CD14-positive monocyte (primary cell): ENCODE results near the gene KIF3B. TPM values are rescaled to one million over a fixed set of nuclear protein-coding genes. Genes with fewer than 3 reads are reported as not detected.

ENCODE experiments used
- DNase-seq, 3 donors: peaks; one replicate each; pipeline ENCODE4 v3.0.0-alpha.2; 2011 to 2022
- H2AFZ ChIP-seq: 2 replicates; pipeline ENCODE4 v1.6.0; 2012; ENCODE audit warnings: mild to moderate bottlenecking, low read depth, low read length, inconsistent platforms; ENCODE audit not compliant: insufficient read depth, poor library complexity, severe bottlenecking
- H3K27ac ChIP-seq, 2 donors: 1 replicate in 1 of 2; 2 replicates in 1 of 2; pipeline ENCODE4 v1.5.1; 2012 to 2013; ENCODE audit warnings: low read length in 2 of 2, control low read depth in 1 of 2, inconsistent platforms in 1 of 2, low read depth in 1 of 2, mild to moderate bottlenecking in 1 of 2
- H3K27me3 ChIP-seq, 2 donors: one replicate each; pipeline versions ENCODE4 v1.6.0 to v1.6.1; 2011 to 2013; ENCODE audit warnings: low read length in 2 of 2; ENCODE audit not compliant: control insufficient read depth in 2 of 2, insufficient read depth in 2 of 2
- H3K36me3 ChIP-seq, 2 donors: replicated peaks in 1 of 2; 1 replicate in 1 of 2; 2 replicates in 1 of 2; pipeline versions ENCODE4 v1.5.1 to v1.6.1; 2012 to 2013; ENCODE audit warnings: low read length in 2 of 2, control low read depth in 1 of 2, inconsistent platforms in 1 of 2, mild to moderate bottlenecking in 1 of 2; ENCODE audit not compliant: insufficient read depth in 2 of 2, control insufficient read depth in 1 of 2
- H3K4me1 ChIP-seq, 2 donors: 1 replicate in 1 of 2; 2 replicates in 1 of 2; pipeline versions ENCODE4 v1.5.1 to v1.6.1; 2012 to 2013; ENCODE audit warnings: low read length in 2 of 2, control low read depth in 1 of 2, inconsistent platforms in 1 of 2, mild to moderate bottlenecking in 1 of 2, moderate library complexity in 1 of 2; ENCODE audit not compliant: insufficient read depth in 2 of 2, control insufficient read depth in 1 of 2
- H3K4me2 ChIP-seq: replicated peaks from 2 replicates; pipeline ENCODE3; 2012; ENCODE audit warnings: low read length, moderate library complexity, mild to moderate bottlenecking; ENCODE audit not compliant: poor library complexity, severe bottlenecking; ENCODE audit errors: extremely low read depth
- H3K4me3 ChIP-seq, 3 experiments: fragments of 200-600 bp in 1 of 3; sonication (generic) in 1 of 3; replicated peaks in 1 of 3; 1 replicate in 2 of 3; 2 replicates in 1 of 3; pipeline ENCODE4 v1.5.1; 2011 to 2013; ENCODE audit warnings: low read length in 3 of 3, mild to moderate bottlenecking in 3 of 3, control low read depth in 2 of 3, low read depth in 2 of 3, inconsistent platforms in 1 of 3, moderate library complexity in 1 of 3
- H3K79me2 ChIP-seq: 2 replicates; pipeline ENCODE4 v1.6.0; 2012; ENCODE audit warnings: mild to moderate bottlenecking, control low read depth, inconsistent platforms, low read length, moderate library complexity; ENCODE audit not compliant: insufficient read depth
- H3K9ac ChIP-seq: 2 replicates; pipeline ENCODE4 v1.6.0; 2017; ENCODE audit warnings: low read length, mild to moderate bottlenecking; ENCODE audit not compliant: insufficient read depth, poor library complexity, severe bottlenecking
- H3K9me3 ChIP-seq, 2 donors: replicated peaks in 1 of 2; 1 replicate in 1 of 2; 2 replicates in 1 of 2; pipeline versions ENCODE4 v1.5.1 to v1.6.1; 2012 to 2013; ENCODE audit warnings: low read length in 2 of 2, control low read depth in 1 of 2; ENCODE audit not compliant: control insufficient read depth in 1 of 2, insufficient read depth in 1 of 2
- H4K20me1 ChIP-seq: 2 replicates; pipeline ENCODE4 v1.6.0; 2012; ENCODE audit warnings: mild to moderate bottlenecking, low read length, control low read depth, moderate library complexity; ENCODE audit not compliant: insufficient read depth
- H3K27ac Mint-ChIP-seq, 7 donors: one replicate each; pipeline ENCODE4 v1.8.0; 2020; ENCODE audit warnings: mild to moderate bottlenecking in 7 of 7, mixed read lengths in 7 of 7, moderate library complexity in 6 of 7, inconsistent platforms in 2 of 7
- H3K27me3 Mint-ChIP-seq, 3 donors: one replicate each; pipeline ENCODE4 v1.8.0; 2021 to 2022; ENCODE audit warnings: low read depth in 3 of 3, mild to moderate bottlenecking in 3 of 3, mixed read lengths in 3 of 3, moderate library complexity in 3 of 3, inconsistent platforms in 1 of 3
- H3K36me3 Mint-ChIP-seq, 2 donors: one replicate each; pipeline ENCODE4 v1.8.0; 2020; ENCODE audit warnings: mixed read lengths in 2 of 2, inconsistent platforms in 1 of 2, mild to moderate bottlenecking in 1 of 2
- H3K4me1 Mint-ChIP-seq: one replicate; pipeline ENCODE4 v1.8.0; 2020; ENCODE audit warnings: mild to moderate bottlenecking, mixed read lengths
- H3K4me3 Mint-ChIP-seq, 2 donors: one replicate each; pipeline ENCODE4 v1.8.0; 2020; ENCODE audit warnings: mild to moderate bottlenecking in 2 of 2, mixed read lengths in 2 of 2, moderate library complexity in 1 of 2
- H3K9me3 Mint-ChIP-seq, 7 donors: one replicate each; pipeline ENCODE4 v1.8.0; 2020 to 2022; ENCODE audit warnings: mixed read lengths in 7 of 7, mild to moderate bottlenecking in 6 of 7, moderate library complexity in 6 of 7, inconsistent platforms in 2 of 7
- CTCF ChIP-seq: fragments of 200-600 bp; IDR thresholded peaks from one replicate; pipeline ENCODE4 v1.8.0; 2022; ENCODE audit warnings: antibody characterized with exemption, mild to moderate bottlenecking
- WGBS: methylation state at CpG from one replicate; pipeline ENCODE4 v1.1.5; 2013; ENCODE audit warnings: missing lambda C conversion rate; ENCODE audit not compliant: insufficient coverage; 5-methylcytosine and 5-hydroxymethylcytosine counted together
- intact Hi-C, 2 donors: fragments of 100-400 bp; cut with micrococcal nuclease; formaldehyde crosslinking; loops; one replicate each; pipeline versions ENCODE4 v1.15.0 to v1.15.1; 2023
- polyA plus RNA-seq, 3 donors: library from polyadenylated mRNA; depleted of rRNA in 1 of 3; unstranded in 2 of 3; stranded (reverse) in 1 of 3; fragments of 300-500 nt in 2 of 3; fragments of >200 nt in 1 of 3; fragmentation: Illumina TruSeq in 2 of 3; gene quantifications; 1 replicate in 2 of 3; 2 replicates in 1 of 3; pipeline ENCODE4 v1.2.3, GENCODE V29; 2012 to 2021

Gene KIF3B
- polyA plus RNA-seq, 3 donors, result 1.5 to 7.5 (median 3.4) TPM

- Mint-ChIP-seq H3K9me3 (peaks cover 0 to 2% (median 0%) of the 10 kb centered on the region in 7 donors), H3K36me3 (peaks cover 15 to 16% of the 10 kb centered on the region in 2 donors), H3K4me1 (peaks cover 23% of the 10 kb centered on the region), H3K4me3 (no peak overlapping the region), H3K27ac (no peak overlapping the region), H3K27me3 (peaks cover 0 to 2% (median 1%) of the 10 kb centered on the region in 3 donors)
- DNase-seq, result no peak
- intact Hi-C loops, result no loop called here
- Histone ChIP-seq H3K4me3 (no peak overlapping the region), H3K36me3 (peaks cover under 1 to 6% of the 10 kb centered on the region in 2 donors), H3K4me1 (peaks cover 0 to 4% of the 10 kb centered on the region in 2 donors), H4K20me1 (peaks cover 14% of the 10 kb centered on the region), H3K27ac (no peak overlapping the region), H3K79me2 (peaks cover 9% of the 10 kb centered on the region), H3K9ac (no peak overlapping the region), H3K4me2 (no peak overlapping the region), H2AFZ (no peak overlapping the region), H3K27me3 (no peaks in the 10 kb centered on the region), H3K9me3 (no peaks in the 10 kb centered on the region)
- no peak for TF ChIP-seq CTCF
- no CpG with 5 or more reads among the region's 4 CpGs for WGBS
These were observed 20.0 kb downstream of the KIF3B start for GRCh38 chr20:32297439-32297838.

- no peak overlapping the region for H3K27ac Mint-ChIP-seq
- Histone ChIP-seq H3K27ac (no peak overlapping the region), H3K4me2 (no peak overlapping the region), H3K4me3 (no peak overlapping the region), H3K79me2 (peaks cover 6% of the 10 kb centered on the region), H3K9ac (no peak overlapping the region), H3K4me1 (peaks cover 0 to 4% of the 10 kb centered on the region in 2 donors), H3K27me3 (no peaks in the 10 kb centered on the region), H2AFZ (no peak overlapping the region), H3K9me3 (no peaks in the 10 kb centered on the region), H4K20me1 (peaks cover 14% of the 10 kb centered on the region), H3K36me3 (peaks cover 2 to 8% of the 10 kb centered on the region in 2 donors)
- peaks cover 0 to 2% (median 0%) of the 10 kb centered on the region in 7 donors for H3K9me3 Mint-ChIP-seq
- 97% methylated on average over 6 of the region's 6 CpGs for WGBS
- H3K27me3 Mint-ChIP-seq, result peaks cover 0 to 2% (median 2%) of the 10 kb centered on the region in 3 donors
- TF ChIP-seq CTCF, result no peak
- H3K4me1 Mint-ChIP-seq, result peaks cover 23% of the 10 kb centered on the region
- H3K36me3 Mint-ChIP-seq, result peaks cover 16 to 18% of the 10 kb centered on the region in 2 donors
- no peak overlapping the region for H3K4me3 Mint-ChIP-seq
- intact Hi-C loops, result no loop called here
- DNase-seq, result no peak
These were observed 23.2 kb downstream of the KIF3B start for GRCh38 chr20:32300647-32301046.
